Esophagus squamous epithelium (tissue), 4 donors: ENCODE measurements around the gene NDUFB11.

Experiments
- CTCF ChIP-seq, 6 experiments: fragments of 450-650 bp in 4 of 6; fragments of 200-600 bp in 2 of 6; sonication (generic) in 2 of 6; IDR thresholded peaks; one replicate each; pipeline ENCODE4 v1.5.1; 2016 to 2019; ENCODE audit warnings: antibody characterized with exemption in 6 of 6, mild to moderate bottlenecking in 4 of 6, moderate library complexity in 4 of 6
- POLR2A ChIP-seq, 4 donors: fragments of 450-650 bp; IDR thresholded peaks; one replicate each; pipeline ENCODE4 v1.6.1; 2017; ENCODE audit warnings: antibody characterized with exemption in 4 of 4, mild to moderate bottlenecking in 4 of 4, moderate library complexity in 3 of 4

- no peak for TF ChIP-seq POLR2A (IDR thresholded peaks at IDR 0.05)
- TF ChIP-seq CTCF (IDR thresholded peaks at IDR 0.05) = no peak
These were observed 28.0 kb upstream of the NDUFB11 start for GRCh38 chrX:47172549-47172948.
